ENCODE results near the gene MEIKIN.

GRCh38 chr5:131792896-131793295, 152.6 kb downstream of the MEIKIN start:
- TF ChIP-seq, protein P1, sequence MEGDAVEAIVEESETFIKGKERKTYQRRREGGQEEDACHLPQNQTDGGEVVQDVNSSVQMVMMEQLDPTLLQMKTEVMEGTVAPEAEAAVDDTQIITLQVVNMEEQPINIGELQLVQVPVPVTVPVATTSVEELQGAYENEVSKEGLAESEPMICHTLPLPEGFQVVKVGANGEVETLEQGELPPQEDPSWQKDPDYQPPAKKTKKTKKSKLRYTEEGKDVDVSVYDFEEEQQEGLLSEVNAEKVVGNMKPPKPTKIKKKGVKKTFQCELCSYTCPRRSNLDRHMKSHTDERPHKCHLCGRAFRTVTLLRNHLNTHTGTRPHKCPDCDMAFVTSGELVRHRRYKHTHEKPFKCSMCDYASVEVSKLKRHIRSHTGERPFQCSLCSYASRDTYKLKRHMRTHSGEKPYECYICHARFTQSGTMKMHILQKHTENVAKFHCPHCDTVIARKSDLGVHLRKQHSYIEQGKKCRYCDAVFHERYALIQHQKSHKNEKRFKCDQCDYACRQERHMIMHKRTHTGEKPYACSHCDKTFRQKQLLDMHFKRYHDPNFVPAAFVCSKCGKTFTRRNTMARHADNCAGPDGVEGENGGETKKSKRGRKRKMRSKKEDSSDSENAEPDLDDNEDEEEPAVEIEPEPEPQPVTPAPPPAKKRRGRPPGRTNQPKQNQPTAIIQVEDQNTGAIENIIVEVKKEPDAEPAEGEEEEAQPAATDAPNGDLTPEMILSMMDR (IDR thresholded peaks at IDR 0.05): no peak
- no peak for TF ChIP-seq POLR2A (IDR thresholded peaks at IDR 0.05)
